Measurements from ENCODE around the gene ST8SIA6.

Gene ST8SIA6

DNA sequence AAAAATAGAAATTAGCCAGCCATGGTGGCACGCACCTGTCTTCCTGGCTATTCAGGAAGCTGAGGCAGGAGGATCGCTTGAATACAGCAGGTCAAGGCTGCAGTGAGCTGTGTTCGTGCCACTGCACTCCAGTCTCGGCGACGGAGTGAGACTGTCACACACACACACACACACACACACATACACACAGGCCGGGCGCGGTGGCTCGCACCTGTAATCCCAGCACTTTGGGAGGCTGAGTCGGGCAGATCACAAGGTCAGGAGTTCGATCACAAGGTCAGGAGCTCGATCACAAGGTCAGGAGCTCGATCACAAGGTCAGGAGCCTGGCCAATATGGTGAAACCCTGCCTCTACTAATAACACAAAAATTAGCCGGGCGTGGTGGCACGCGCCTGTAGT, 68.4 kb downstream of the ST8SIA6 start:
- no peak for DNase-seq (ENCODE audit: low spot score)

DNA sequence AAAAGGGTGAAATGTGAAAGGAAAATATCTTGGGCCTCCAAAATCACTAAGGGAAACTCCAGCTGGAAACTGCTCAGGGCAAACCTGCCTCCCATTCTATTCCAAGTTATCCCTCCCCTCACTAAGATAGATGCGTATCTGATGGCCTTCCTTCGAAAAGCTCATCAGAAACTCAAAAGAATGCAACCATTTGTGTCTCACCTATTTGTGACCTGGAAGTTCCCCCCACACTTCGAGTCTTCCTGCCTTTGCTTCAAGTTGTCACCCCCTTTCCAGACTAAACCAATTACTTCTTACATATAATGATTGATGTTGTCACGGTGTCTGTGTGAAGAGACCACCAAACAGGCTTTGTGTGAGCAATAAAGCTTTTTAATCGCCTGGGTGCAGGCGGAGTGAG, 69.3 kb downstream of the ST8SIA6 start:
- DNase-seq (ENCODE audit: low spot score), result no peak

DNA sequence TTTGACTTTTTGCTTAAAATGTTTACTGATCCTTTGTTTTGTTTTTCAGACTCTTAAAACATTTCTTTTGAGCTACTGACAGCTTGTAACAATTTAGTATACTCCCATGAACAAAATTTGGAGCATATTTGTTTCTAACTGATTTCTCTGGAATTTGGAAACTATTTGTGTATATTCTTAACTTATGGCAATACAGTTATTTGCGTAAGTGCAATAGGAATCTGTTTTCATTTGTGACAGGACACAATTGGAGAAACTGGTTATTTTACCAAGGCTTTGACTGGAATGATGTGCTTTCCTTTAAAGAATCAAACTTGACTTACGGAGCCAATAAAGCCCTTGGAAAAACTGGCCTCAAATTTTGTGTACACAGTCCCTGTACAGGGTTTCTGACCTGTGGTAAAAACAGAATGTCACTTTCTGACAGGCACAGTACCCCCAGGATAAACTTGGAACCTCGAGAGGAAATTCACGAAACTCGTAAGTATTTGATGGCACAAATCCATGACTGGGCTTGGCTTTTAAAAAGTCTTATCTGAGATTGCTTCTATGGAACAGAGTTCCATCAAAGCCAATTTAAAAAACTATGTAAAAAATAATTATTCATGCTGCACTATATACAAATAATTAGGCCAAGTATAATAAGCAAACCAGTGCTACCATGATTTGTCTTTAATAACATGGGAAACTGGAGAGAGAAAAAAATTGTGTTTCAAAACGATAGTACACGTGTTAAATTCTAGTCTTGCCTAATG, 70.4 kb downstream of the ST8SIA6 start:
- DNase-seq (ENCODE audit: low spot score), result no peak

DNA sequence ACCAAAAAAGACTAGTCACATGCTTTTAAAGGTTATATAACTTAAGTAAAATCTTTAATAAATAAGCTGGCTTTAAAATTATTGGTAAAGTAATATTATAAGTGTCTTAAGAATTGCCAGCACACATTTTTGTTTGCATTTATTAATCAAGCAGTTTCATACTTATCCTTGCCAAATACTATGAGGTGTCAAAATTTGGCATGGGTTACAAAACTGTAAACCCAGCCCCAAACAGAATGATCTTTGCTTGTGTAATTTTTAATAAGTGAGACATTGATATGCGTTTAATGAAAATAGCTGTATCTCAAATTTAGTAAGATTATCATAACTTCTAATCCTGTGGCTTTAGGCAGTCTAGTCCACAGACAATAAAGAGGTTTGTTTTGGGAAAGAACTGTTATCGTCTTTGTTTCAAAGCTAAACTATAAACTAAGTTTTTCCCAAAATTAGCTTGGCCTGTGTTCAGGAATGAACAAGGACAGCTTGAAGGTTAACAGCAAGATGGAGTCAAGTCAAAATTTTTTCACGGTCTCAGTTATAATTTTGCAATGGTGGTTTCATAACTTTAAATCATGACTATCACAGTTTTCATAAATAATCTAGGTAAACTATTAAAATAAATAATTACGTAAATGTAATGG, 72.8 kb downstream of the ST8SIA6 start:
- no peak for DNase-seq (ENCODE audit: low spot score)

DNA sequence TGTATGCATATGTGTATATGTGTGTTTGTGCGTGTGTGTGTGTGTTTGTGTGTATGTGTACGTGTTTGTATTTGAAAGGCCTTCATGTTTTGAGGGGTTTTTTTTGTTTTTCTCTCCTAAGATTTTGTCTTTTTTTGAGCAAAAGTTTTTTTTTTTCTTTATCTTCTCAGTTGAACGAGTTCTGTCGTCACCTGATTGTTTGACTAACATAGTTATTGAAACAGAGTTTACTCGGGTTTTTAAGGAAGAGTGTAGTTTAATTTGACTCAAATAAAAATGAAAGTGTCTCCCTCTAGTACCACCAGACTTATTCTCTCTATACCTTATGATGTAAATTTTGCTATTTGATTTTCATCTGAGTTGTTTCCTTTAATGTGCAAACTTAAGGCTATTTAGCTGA, 73.5 kb downstream of the ST8SIA6 start:
- no peak for DNase-seq (ENCODE audit: low spot score)

DNA sequence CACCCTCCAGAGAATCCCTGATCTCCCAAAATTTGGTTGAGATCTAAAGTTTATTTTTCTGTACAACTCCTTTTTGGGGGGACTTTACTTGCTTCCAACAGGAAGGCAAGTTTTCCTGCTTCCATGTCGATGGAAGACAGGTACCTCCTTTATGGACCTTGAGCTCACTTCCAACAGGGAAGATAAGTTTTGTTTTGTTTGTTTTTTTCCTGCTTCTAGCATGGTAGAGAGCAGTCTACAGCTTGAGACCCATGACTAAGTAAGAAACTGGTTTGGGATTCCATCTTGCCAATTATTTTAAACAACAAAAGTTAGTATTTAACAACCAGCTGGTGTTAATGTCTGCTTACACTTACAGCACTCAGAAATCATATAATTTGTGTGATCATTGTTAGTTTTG, 74.4 kb downstream of the ST8SIA6 start:
- no peak for DNase-seq (ENCODE audit: low spot score)

DNA sequence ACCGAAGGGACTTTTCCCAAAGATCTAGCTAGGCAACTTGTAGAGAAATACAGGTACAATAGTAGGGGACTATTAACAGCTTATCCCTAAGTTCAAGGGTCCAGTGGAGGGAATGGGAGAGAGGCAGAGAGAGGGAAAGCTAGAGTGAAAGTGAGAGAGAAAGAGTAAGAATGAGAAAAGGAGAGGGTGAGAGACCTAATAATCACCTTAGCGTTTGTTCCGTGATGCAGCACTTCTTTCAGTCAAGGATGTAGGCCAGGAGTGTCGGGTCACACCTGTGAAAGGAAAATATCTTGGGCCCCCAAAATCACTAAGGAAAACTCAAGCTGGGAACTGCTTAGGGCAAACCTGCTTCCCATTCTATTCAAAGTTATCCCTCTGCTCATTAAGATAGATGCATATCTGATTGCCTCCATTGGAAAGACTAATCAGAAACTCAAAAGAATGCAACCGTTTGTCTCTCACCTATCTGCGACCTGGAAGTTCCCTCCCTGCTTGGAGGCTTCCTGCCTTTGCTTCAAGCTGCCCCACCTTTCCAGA, 75.2 kb downstream of the ST8SIA6 start:
- DNase-seq (ENCODE audit: low spot score), result no peak

DNA sequence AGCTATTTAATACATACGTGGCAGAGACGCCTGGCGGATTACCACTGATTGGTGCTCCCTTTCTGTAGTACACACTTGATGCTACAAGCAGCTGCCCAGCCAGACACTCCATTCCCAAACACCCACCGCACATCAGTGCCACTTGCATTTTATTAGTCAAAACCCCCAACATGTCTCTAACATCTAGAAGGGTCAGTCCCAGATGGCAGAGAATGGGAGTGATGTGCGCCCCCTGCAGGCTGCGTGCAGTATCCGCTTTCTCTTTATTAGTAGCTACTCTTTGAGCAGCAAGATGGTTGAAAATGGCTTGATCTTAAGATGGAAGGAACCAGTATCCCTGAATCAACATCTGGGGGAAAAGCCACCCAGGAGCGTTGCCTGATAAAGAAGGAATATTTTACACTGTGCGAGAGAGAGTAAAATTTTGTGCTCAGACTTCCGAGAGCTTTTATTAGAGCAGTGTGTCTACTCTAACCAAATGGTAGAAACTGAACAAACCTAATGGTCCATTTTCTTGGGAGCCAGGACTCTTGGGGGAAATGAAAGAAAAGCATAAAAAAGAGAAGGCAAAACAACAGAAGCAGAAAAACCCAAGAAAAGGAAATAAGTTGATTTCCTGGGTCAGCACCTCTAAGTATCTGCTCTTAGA, 78.3 kb downstream of the ST8SIA6 start:
- DNase-seq (ENCODE audit: low spot score), result peak; percentile 17

DNA sequence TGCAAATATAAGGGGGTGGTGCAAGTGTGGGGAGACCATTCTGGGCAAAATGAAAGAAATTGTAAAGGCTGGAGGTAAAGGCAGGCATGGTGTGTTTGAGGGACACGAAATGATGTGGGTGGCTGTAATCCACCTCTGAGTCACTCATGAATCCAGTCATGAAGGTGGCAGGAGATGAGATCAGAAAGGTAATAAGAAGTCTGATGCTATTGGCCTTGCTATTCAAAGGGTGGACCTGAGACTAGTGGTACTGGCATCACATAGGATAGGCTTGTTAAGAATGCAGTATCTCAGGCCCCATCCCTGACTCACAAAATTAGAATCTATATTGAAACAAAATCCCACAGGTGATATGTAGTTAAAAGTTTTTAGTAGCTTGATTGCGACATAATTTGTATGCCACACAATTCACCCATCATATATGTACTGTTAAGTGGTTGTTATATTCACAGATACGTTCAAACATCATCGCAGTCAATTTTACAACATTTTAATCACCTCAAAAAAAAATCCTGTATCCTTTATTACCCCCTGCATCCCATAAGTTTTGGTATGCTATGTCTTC, 85.6 kb downstream of the ST8SIA6 start:
- DNase-seq (ENCODE audit: low spot score), result no peak

DNA sequence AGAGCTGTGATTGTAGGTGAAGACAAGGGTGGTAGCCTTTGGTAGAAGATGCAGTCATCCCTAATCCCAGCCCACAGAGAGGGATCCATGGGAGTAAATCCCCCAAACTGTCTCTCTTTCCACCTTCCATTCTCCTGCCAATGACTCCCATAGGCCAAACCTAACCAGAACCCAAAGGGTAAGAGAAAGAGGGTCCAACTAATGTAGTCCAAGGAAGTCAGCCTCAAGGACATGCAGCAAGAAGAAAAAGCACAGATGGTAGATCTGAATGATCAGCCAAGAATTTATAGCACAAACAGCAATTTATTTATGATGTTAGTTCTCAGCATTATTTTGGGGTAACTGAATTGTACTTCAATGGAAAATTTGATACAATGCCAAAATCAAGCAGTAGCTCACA, 87.7 kb downstream of the ST8SIA6 start:
- DNase-seq (ENCODE audit: low spot score), result no peak

DNA sequence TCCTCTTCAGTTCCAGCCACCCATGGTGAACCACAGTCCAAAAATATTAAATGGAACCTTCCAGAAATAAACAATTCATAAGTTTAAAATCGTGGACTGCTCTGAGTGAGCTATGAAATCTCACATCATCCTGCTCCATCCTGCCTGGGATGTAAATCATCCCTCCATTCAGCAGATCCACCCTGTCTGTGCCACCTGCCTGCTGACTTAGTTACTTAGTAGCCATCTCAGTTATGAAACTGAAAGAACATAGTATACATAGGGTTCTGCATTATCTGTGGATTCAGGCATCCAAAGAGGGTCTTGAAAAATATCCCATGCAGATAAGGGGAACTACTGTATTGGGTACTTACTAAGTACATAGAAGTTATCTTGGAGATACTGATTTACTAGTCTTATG, 89.0 kb downstream of the ST8SIA6 start:
- no peak for DNase-seq (ENCODE audit: low spot score)

DNA sequence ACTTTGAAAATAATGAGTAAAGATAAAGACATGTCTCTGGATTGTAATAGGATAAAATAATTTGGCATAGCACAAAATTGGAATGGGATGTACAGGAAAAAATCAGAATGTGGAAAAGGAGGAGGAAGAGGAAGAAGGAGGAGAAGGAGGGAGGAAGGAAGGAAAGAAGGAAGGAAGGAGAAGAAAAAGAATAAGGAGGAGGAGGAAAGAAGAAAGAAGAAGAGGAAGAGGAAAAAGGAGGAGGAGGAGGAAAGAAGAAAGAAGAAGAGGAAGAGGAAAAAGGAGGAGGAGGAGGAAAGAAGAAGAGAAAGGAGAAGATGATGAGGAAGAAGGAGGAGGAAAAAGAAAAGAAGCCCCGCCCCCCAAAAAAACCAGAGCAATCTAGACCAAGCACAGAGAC, 95.9 kb downstream of the ST8SIA6 start:
- no peak for DNase-seq (ENCODE audit: low spot score)

DNA sequence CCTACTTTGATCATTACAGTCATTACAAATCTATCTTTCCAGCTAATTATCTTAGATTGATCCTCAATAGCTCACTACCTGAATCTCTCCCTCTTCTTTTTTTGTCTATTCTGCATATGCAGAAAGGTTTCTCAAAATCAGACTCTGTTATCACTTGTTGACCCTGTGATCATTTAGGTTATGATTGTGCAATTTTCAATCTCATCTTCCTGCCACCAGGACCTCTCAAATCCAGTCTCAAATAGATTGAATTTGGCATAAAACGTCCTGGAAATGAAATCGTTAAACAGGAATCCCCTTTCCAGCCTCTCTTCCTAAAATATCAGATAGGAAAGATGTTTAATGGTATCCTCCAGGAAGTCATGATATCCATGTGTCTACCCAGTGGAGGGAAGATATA, 96.6 kb downstream of the ST8SIA6 start:
- DNase-seq (ENCODE audit: low spot score), result no peak

DNA sequence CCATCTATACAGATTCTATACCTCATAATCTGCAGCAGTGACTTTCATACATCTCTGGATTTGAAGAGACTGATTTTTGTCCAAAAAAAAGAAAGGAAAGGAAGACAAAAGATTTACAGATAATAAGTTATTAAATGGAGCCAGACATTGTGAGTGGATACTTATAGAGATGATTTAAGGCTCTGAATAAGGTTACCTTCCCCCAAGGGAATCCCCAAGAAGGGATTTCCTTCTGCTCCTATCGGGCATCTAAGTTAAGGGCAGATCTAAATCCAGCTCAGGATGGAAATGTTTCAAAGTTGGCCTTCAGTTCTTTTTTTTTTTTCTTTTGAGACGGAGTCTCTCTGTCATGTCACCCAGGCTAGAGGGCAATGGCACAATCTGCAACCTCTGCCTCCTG, 97.6 kb downstream of the ST8SIA6 start:
- DNase-seq (ENCODE audit: low spot score), result no peak

DNA sequence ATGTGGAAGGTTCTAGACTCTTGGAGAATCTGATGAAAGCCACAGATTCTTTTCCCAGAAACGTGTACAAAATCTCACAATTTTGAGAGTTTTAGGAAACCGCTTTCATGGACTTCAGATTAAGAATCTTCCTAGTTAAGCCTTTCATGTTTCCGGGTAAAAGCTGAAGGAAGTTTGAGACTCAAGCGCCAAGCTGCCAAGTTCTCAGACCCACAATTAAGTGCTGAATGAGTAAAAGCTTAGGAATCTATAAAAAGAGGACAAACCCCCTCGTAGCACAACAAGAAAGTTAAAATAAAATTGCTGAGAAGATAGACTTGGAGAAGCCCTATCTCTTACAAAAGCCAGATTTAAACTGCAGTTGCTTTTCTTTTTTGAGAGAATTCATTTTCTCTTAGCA, 99.6 kb downstream of the ST8SIA6 start:
- no peak for DNase-seq (ENCODE audit: low spot score)

DNA sequence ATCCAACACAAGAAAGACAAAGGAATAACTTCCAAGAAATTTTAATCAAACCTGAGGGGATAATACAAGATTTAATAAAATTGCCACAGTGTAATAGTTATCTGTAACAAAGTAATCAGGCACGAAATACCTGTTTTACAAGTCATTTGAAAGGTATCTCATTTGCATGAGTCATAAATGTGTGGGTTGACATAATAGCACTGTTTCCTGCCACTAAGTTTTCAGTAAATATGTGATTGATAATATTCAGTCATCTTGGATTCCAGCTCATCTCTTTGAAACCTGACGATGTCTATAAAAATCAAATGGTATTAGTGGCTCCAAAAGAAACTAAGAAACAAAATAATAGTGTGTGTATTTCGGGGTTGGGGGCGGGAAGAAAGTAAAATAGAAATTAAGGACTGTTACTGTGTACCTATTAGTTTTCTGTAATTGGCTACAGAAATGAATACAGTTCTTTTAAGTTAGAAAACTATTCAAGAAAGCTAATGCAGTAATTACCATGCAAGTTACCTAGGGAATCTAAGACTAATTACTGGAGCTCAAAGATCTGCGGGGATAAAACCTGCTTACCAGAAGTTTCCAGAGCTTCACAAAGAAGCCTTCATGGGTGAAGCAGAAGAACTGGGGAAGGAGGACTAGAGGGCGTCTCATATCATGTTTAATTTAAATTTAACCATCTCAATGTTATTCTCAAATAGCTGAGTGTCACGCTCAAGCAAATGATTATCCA, 100.7 kb downstream of the ST8SIA6 start:
- no peak for DNase-seq (ENCODE audit: low spot score)

DNA sequence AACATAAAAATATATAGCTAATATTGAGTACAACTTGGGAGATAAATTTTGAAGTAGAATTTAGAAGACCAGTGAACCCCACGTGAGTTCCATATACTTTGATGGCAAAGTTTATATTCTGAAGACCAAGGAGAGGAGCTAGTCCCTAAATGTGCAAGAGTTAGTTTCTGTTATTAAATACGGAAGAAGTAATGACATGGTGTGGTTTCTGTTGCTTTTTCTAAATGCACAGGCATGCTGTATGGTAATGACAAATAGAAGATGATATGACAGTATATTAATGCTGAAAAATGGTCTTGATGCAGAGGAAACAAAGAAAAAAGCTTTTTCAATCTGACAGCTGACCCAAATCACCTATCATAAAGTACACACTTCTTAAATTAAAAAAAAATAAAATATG, 101.8 kb downstream of the ST8SIA6 start:
- DNase-seq (ENCODE audit: low spot score), result no peak

DNA sequence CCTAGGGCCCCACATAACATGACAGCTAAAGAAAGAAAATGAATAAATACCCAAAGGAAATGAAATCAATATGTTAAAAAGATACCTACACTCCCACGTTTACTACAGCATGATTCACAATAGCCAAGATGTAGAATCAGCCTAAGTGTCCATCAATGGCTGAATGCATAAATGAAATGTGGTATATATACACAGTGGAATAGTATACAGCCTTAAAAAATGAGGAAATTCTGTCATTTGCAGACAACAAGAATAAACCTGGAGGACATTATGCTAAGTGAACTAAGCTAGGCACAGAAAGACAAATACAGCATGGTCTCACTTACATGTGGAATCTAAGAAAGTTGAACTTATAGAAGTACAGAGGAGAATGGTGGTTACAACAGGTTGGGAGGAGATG, 102.9 kb downstream of the ST8SIA6 start:
- DNase-seq (ENCODE audit: low spot score), result no peak

DNA sequence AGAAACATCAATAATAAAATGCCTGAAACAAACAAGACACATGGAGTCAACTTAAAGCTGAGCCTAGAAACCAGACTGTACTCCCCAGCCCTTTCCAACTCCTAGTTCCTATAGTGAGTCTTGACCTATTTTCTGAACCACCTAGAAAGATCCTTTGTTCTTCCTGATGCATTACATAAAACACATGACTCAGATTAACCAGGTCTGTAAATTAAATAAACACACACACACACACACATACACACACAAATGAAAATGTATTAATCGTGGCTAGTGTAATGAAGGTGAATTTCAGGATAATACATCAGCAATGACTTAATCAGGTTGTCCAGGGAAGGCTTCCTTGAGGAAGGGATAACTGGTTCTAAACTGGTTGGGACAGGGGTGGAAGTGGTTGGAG, 104.7 kb downstream of the ST8SIA6 start:
- DNase-seq (ENCODE audit: low spot score), result no peak

DNA sequence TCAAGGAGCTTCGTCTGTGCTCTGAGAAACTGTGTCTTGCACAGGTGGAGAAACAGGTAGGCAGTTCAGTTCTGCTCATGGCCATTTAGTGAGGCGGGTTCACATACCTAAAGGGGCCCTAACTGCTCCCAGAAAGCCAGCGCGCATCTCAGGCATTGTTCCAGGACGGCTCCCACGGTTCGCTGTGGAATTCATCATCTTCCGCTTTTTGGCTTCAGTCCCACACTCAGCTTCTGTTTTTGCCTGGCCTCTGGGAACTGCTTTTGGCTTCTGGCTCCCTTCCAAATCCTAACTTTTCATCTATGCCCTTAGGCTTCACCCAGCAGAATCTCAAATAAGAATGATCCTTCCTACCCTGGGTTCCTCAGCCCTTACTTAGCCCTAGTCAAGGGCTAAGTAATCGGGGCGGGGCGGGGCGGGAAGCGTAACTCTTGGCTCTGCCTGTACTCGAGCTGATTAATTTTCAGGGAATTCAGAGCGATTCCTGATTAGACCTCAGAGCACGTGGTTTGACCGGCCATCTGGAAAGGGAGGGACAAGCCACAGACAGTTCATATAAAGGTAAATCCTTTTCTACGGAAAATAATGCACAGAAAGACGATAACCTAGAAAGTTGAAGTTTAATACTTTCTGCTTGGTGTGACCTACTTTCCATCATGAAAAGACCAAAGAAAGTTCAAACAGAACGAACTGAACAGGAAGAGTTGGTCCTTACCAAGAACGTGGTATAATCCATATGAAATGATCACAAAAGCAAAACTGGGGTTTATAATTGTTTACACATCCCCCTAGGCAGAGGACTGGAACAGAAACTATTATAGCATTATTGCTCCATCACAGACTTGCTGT, 105.7 kb downstream of the ST8SIA6 start:
- no peak for DNase-seq (ENCODE audit: low spot score)

DNA sequence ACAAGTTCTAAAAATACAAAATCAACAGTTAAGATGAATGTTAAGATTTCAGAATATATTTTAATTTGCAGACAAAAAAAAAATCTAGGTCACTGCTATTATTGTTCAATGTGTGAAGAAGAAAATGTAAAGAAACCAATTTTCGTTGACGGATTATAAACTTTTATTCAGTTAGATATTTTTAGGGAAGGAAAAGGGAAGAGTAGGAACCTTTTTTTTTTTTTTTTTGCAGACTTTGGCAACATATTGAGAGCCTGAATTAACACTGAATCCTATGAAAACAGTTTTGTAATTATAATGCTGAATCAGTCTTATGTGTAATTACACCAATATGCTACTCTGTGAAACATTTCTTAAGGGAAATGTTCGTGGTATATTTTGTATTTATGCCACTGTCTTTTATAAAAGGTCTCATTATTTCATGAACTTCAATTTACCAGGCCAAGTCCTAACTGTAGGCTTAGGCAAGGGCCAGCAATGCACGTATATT, 106.3 kb downstream of the ST8SIA6 start:
- no peak for DNase-seq (ENCODE audit: low spot score)

Data from germinal center (tissue), 1 donor.